Type B pancreatic cell (in vitro differentiated cells): Measurements from ENCODE around the gene FERMT3. TPM values are rescaled to one million over a fixed set of nuclear protein-coding genes. Genes with fewer than 3 reads are reported as not detected.
A peak's percentile ranks its signal among the peaks of the same experiment; 100 is the strongest.

Experiments
- DNase-seq: peaks from one replicate; pipeline ENCODE4 v3.0.0; 2021; ENCODE audit warnings: mixed read lengths; ENCODE audit not compliant: unreplicated experiment; ENCODE audit errors: extremely low spot score
- H3K27ac Mint-ChIP-seq: 2 replicates; pipeline ENCODE4 v1.8.0; 2021; ENCODE audit warnings: mild to moderate bottlenecking, mixed read lengths
- H3K27me3 Mint-ChIP-seq: 2 replicates; pipeline ENCODE4 v1.8.0; 2021; ENCODE audit warnings: mixed read lengths
- H3K36me3 Mint-ChIP-seq: 2 replicates; pipeline ENCODE4 v1.8.0; 2021; ENCODE audit warnings: mixed read lengths
- H3K4me1 Mint-ChIP-seq: one replicate; pipeline ENCODE4 v1.8.0; 2021; ENCODE audit warnings: mixed read lengths; ENCODE audit not compliant: unreplicated experiment
- H3K4me3 Mint-ChIP-seq: 2 replicates; pipeline ENCODE4 v1.8.0; 2021; ENCODE audit warnings: mild to moderate bottlenecking, mixed read lengths
- H3K9me3 Mint-ChIP-seq: 2 replicates; pipeline ENCODE4 v1.8.0; 2021; ENCODE audit warnings: mixed read lengths
- CTCF ChIP-seq: fragments of 200-600 bp; sonication (generic); conservative IDR thresholded peaks from 2 replicates; pipeline ENCODE4 v1.5.0; 2021; ENCODE audit warnings: antibody characterized with exemption, mild to moderate bottlenecking
- total RNA-seq: library from RNA; stranded (reverse); gene quantifications from 2 replicates; pipeline ENCODE4 v1.2.1, GENCODE V29; 2021; ENCODE audit warnings: low replicate concordance

Gene FERMT3
- total RNA-seq, 1 donor from 2014 or later = 3.5 TPM

- no peak for TF ChIP-seq CTCF
- no peaks in the 10 kb centered on the region for H3K36me3 Mint-ChIP-seq
- no peak for DNase-seq
- peaks cover 12% of the 10 kb centered on the region for H3K4me1 Mint-ChIP-seq
- H3K27ac Mint-ChIP-seq = peak overlapping the region; percentile 62
- no peaks in the 10 kb centered on the region for H3K9me3 Mint-ChIP-seq
- H3K27me3 Mint-ChIP-seq = no peaks in the 10 kb centered on the region
- H3K4me3 Mint-ChIP-seq = peak overlapping the region; percentile 85
Measured at GRCh38 chr11:64164392-64165312, 41.9 kb upstream of the FERMT3 start.

GRCh38 chr11:64165481-64165841 is 41.1 kb upstream of the FERMT3 start:
- Mint-ChIP-seq H3K4me1 (peaks cover 15% of the 10 kb centered on the region), H3K36me3 (no peaks in the 10 kb centered on the region), H3K27me3 (no peaks in the 10 kb centered on the region), H3K4me3 (peak overlapping the region; percentile 85), H3K9me3 (no peaks in the 10 kb centered on the region), H3K27ac (no peak overlapping the region)
- peak; percentile 22 for TF ChIP-seq CTCF
- no peak for DNase-seq

- peak within 1 kb of the TSS; percentile 90 for H3K27ac Mint-ChIP-seq
- H3K4me1 Mint-ChIP-seq = peaks cover 15% of the 10 kb centered on the region
- H3K27me3 Mint-ChIP-seq = no peaks in the 10 kb centered on the region
- H3K4me3 Mint-ChIP-seq = peak within 1 kb of the TSS; percentile 93
- TF ChIP-seq CTCF = no peak
- H3K36me3 Mint-ChIP-seq = no peaks in the 10 kb centered on the region
- peak; percentile 89 for DNase-seq
- H3K9me3 Mint-ChIP-seq = no peaks in the 10 kb centered on the region
Measured at GRCh38 chr11:64165842-64166635, 40.5 kb upstream of the FERMT3 start, which contains the start of gene MACROD1. Gene MACROD1, minus strand, starts transcription at chr11:64166113. Its CDS starts 119 bp downstream, at chr11:64165994.

GRCh38 chr11:64170419-64170818 is 36.1 kb upstream of the FERMT3 start:
- H3K36me3 Mint-ChIP-seq = peaks cover 9% of the 10 kb centered on the region
- H3K9me3 Mint-ChIP-seq = no peaks in the 10 kb centered on the region
- no peak for TF ChIP-seq CTCF
- DNase-seq = no peak
- H3K27me3 Mint-ChIP-seq = no peaks in the 10 kb centered on the region
- no peak overlapping the region for H3K4me3 Mint-ChIP-seq
- peaks cover 9% of the 10 kb centered on the region for H3K4me1 Mint-ChIP-seq
- no peak overlapping the region for H3K27ac Mint-ChIP-seq

- no peak for TF ChIP-seq CTCF
- Mint-ChIP-seq H3K4me3 (no peak overlapping the region), H3K4me1 (peaks cover 4% of the 10 kb centered on the region), H3K9me3 (no peaks in the 10 kb centered on the region), H3K27me3 (no peaks in the 10 kb centered on the region), H3K27ac (peak overlapping the region; percentile 2), H3K36me3 (peaks cover 14% of the 10 kb centered on the region)
- DNase-seq = no peak
Measured at GRCh38 chr11:64173616-64174355, 32.7 kb upstream of the FERMT3 start.
